Neural cell (in vitro differentiated cells): Measurements from ENCODE around the gene TDRD3. TPM values are rescaled to one million over a fixed set of nuclear protein-coding genes. Genes with fewer than 3 reads are reported as not detected.

Experiments used
- H2AFZ ChIP-seq: fragments of 200-600, 300-800 bp; sonication (generic), shearing (Covaris generic); 2 replicates; pipeline ENCODE4 v1.6.0; 2014; ENCODE audit warnings: low read depth, mild to moderate bottlenecking, antibody characterized with exemption, low read length, moderate library complexity
- H3F3A ChIP-seq: fragments of 200-600 bp; shearing (Covaris generic); 2 replicates; pipeline ENCODE4 v1.6.1; 2016; ENCODE audit warnings: mild to moderate bottlenecking, moderate library complexity, mixed read lengths, antibody characterized with exemption, low read length; ENCODE audit not compliant: insufficient read depth, poor library complexity, severe bottlenecking
- H3K27ac ChIP-seq: fragments of 200-600, 300-800 bp; sonication (generic), shearing (Covaris generic); 2 replicates; pipeline ENCODE4 v1.5.1; 2014; ENCODE audit warnings: mild to moderate bottlenecking, low read length, moderate library complexity
- H3K27me3 ChIP-seq: fragments of 300-800, 200-600 bp; sonication (generic), shearing (Covaris generic); 2 replicates; pipeline ENCODE4 v1.6.0; 2014; ENCODE audit warnings: mild to moderate bottlenecking, low read depth, low read length, moderate library complexity; ENCODE audit not compliant: insufficient read depth
- H3K36me3 ChIP-seq: fragments of 300-800, 200-600 bp; sonication (generic), shearing (Covaris generic); 2 replicates; pipeline ENCODE4 v1.5.1; 2014; ENCODE audit warnings: mild to moderate bottlenecking, antibody characterized with exemption, low read length, moderate library complexity; ENCODE audit not compliant: insufficient read depth
- H3K4me2 ChIP-seq: fragments of 300-800, 200-600 bp; sonication (generic), shearing (Covaris generic); 2 replicates; pipeline ENCODE4 v1.6.0; 2014; ENCODE audit warnings: mild to moderate bottlenecking, low read length
- H3K4me3 ChIP-seq: fragments of 300-800, 200-600 bp; sonication (generic), shearing (Covaris generic); 2 replicates; pipeline ENCODE4 v1.5.1; 2014; ENCODE audit warnings: mild to moderate bottlenecking, low read length, moderate library complexity
- H3K79me2 ChIP-seq: fragments of 200-600 bp; shearing (Covaris generic); replicated peaks from 2 replicates; pipeline ENCODE4 v1.6.0; 2014; ENCODE audit warnings: mild to moderate bottlenecking, low read length, moderate library complexity; ENCODE audit not compliant: insufficient read depth
- H3K9ac ChIP-seq: fragments of 300-800, 200-600 bp; sonication (generic), shearing (Covaris generic); 2 replicates; pipeline ENCODE4 v1.6.1; 2016; ENCODE audit warnings: mild to moderate bottlenecking, low read length, mixed read lengths
- H3K9me2 ChIP-seq: fragments of 200-600 bp; shearing (Covaris generic); 2 replicates; pipeline ENCODE4 v1.6.1; 2016; ENCODE audit warnings: mild to moderate bottlenecking, low read length, mixed read lengths; ENCODE audit not compliant: insufficient read depth
- H3K9me3 ChIP-seq: fragments of 200-600, 300-800 bp; sonication (generic), shearing (Covaris generic); 2 replicates; pipeline ENCODE4 v1.6.1; 2016; ENCODE audit warnings: mild to moderate bottlenecking, mixed run types, low read length, moderate library complexity, mixed read lengths
- H4K20me1 ChIP-seq: fragments of 200-600 bp; shearing (Covaris generic); 2 replicates; pipeline ENCODE4 v1.6.1; 2016; ENCODE audit warnings: mild to moderate bottlenecking, mixed run types; ENCODE audit not compliant: insufficient read depth
- EP300 ChIP-seq: fragments of 450-650 bp; conservative IDR thresholded peaks from 2 replicates; pipeline ENCODE4 v1.6.1; 2014; ENCODE audit warnings: antibody characterized with exemption, mild to moderate bottlenecking, moderate library complexity; ENCODE audit not compliant: poor library complexity, severe bottlenecking
- EZH2 ChIP-seq: fragments of 200-600, 300-800 bp; shearing (Covaris generic), sonication (generic); IDR thresholded peaks from 2 replicates; pipeline ENCODE4 v1.6.1; 2014; ENCODE audit warnings: antibody characterized with exemption, low read length, borderline replicate concordance, mild to moderate bottlenecking; ENCODE audit not compliant: insufficient read depth, poor library complexity, severe bottlenecking
- MXI1 ChIP-seq: fragments of 450-650 bp; conservative IDR thresholded peaks from 2 replicates; pipeline ENCODE4 v1.6.1; 2014; ENCODE audit warnings: antibody characterized with exemption, mild to moderate bottlenecking; ENCODE audit not compliant: poor library complexity, severe bottlenecking
- POLR2AphosphoS5 ChIP-seq: IDR thresholded peaks from 2 replicates; pipeline ENCODE4 v1.6.1; 2012
- RAD21 ChIP-seq: fragments of 450-650 bp; conservative IDR thresholded peaks from 2 replicates; pipeline ENCODE4 v1.6.1; 2014; ENCODE audit warnings: antibody characterized with exemption, mild to moderate bottlenecking, moderate library complexity
- SMC3 ChIP-seq: fragments of 450-650 bp; conservative IDR thresholded peaks from 2 replicates; pipeline ENCODE4 v1.6.1; 2014; ENCODE audit warnings: antibody characterized with exemption, mild to moderate bottlenecking, moderate library complexity; ENCODE audit not compliant: poor library complexity
- TAF1 ChIP-seq: IDR thresholded peaks from 2 replicates; pipeline ENCODE4 v1.6.1; 2012; ENCODE audit warnings: low read depth
- polyA plus RNA-seq: library from polyadenylated mRNA; depleted of rRNA; stranded (reverse); fragments of >200 nt; gene quantifications from 2 replicates; pipeline ENCODE4 v1.2.3, GENCODE V29; 2014
- TF ChIP-seq, protein P1 (sequence below): fragments of 450-650 bp; IDR thresholded peaks from 2 replicates; pipeline ENCODE4 v1.5.1; 2014; ENCODE audit warnings: antibody characterized with exemption, mild to moderate bottlenecking, moderate library complexity; ENCODE audit not compliant: poor library complexity, severe bottlenecking
- TF ChIP-seq, protein P2 (sequence below): IDR thresholded peaks from 2 replicates; pipeline ENCODE4 v1.6.1; 2012; ENCODE audit warnings: borderline replicate concordance

The TDRD3 gene
- polyA plus RNA-seq, 1 donor from 2014 or later = 10.0 TPM

GRCh38 chr13:60482012-60482411, 85.0 kb downstream of the TDRD3 start:
- H3K27ac ChIP-seq = no peak overlapping the region
- no peaks in the 10 kb centered on the region for H3K36me3 ChIP-seq
- no peak overlapping the region for H3K4me2 ChIP-seq
- no peaks in the 10 kb centered on the region for H3F3A ChIP-seq
- no peaks in the 10 kb centered on the region for H3K79me2 ChIP-seq
- no peaks in the 10 kb centered on the region for H4K20me1 ChIP-seq
- H3K9me3 ChIP-seq = no peaks in the 10 kb centered on the region
- H3K9me2 ChIP-seq = no peaks in the 10 kb centered on the region
- TF ChIP-seq EZH2 = no peak
- TF ChIP-seq MXI1 = no peak
- TF ChIP-seq, protein P1, sequence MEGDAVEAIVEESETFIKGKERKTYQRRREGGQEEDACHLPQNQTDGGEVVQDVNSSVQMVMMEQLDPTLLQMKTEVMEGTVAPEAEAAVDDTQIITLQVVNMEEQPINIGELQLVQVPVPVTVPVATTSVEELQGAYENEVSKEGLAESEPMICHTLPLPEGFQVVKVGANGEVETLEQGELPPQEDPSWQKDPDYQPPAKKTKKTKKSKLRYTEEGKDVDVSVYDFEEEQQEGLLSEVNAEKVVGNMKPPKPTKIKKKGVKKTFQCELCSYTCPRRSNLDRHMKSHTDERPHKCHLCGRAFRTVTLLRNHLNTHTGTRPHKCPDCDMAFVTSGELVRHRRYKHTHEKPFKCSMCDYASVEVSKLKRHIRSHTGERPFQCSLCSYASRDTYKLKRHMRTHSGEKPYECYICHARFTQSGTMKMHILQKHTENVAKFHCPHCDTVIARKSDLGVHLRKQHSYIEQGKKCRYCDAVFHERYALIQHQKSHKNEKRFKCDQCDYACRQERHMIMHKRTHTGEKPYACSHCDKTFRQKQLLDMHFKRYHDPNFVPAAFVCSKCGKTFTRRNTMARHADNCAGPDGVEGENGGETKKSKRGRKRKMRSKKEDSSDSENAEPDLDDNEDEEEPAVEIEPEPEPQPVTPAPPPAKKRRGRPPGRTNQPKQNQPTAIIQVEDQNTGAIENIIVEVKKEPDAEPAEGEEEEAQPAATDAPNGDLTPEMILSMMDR = no peak
- TF ChIP-seq SMC3 = no peak
- TF ChIP-seq POLR2AphosphoS5 = no peak
- no peak for TF ChIP-seq RAD21
- no peak overlapping the region for H3K4me3 ChIP-seq
- no peak overlapping the region for H2AFZ ChIP-seq
- H3K27me3 ChIP-seq = no peaks in the 10 kb centered on the region
- H3K9ac ChIP-seq = no peak overlapping the region

- Histone ChIP-seq H3K27ac (no peak overlapping the region), H3K9ac (no peak overlapping the region), H3K4me3 (no peak overlapping the region), H2AFZ (no peak overlapping the region), H3K79me2 (no peaks in the 10 kb centered on the region), H3K9me3 (no peaks in the 10 kb centered on the region), H3K9me2 (no peaks in the 10 kb centered on the region), H3K36me3 (no peaks in the 10 kb centered on the region), H3K4me2 (no peak overlapping the region), H4K20me1 (no peaks in the 10 kb centered on the region), H3F3A (no peaks in the 10 kb centered on the region), H3K27me3 (no peaks in the 10 kb centered on the region)
- TF ChIP-seq, protein P2, sequence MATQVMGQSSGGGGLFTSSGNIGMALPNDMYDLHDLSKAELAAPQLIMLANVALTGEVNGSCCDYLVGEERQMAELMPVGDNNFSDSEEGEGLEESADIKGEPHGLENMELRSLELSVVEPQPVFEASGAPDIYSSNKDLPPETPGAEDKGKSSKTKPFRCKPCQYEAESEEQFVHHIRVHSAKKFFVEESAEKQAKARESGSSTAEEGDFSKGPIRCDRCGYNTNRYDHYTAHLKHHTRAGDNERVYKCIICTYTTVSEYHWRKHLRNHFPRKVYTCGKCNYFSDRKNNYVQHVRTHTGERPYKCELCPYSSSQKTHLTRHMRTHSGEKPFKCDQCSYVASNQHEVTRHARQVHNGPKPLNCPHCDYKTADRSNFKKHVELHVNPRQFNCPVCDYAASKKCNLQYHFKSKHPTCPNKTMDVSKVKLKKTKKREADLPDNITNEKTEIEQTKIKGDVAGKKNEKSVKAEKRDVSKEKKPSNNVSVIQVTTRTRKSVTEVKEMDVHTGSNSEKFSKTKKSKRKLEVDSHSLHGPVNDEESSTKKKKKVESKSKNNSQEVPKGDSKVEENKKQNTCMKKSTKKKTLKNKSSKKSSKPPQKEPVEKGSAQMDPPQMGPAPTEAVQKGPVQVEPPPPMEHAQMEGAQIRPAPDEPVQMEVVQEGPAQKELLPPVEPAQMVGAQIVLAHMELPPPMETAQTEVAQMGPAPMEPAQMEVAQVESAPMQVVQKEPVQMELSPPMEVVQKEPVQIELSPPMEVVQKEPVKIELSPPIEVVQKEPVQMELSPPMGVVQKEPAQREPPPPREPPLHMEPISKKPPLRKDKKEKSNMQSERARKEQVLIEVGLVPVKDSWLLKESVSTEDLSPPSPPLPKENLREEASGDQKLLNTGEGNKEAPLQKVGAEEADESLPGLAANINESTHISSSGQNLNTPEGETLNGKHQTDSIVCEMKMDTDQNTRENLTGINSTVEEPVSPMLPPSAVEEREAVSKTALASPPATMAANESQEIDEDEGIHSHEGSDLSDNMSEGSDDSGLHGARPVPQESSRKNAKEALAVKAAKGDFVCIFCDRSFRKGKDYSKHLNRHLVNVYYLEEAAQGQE = no peak
- TF ChIP-seq EZH2 (no peak), RAD21 (no peak), EP300 (no peak)
Measured at GRCh38 chr13:60484865-60485264, 87.8 kb downstream of the TDRD3 start.

DNA sequence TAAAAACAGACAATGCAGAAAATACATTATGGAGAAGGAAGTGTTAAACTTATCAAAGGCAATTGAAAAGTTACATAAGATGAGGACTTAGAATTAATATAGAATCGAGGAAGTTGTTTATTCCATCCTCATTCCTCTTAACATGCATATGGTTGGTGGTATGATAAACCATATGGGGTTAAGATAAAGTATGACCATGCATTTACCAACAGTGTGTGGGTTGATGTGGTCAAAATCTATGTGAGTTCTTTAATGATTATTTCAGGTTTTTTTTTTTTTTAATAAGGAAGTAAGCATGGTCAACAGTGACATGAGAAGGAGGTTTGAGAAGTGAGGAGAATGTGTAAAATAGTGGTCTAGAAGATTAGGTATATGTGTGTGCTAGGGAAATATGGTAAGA, 94.5 kb downstream of the TDRD3 start:
- no peak for TF ChIP-seq SMC3
- TF ChIP-seq RAD21 = no peak
- TF ChIP-seq, protein P1 = no peak
- TF ChIP-seq TAF1 = no peak
- no peak for TF ChIP-seq EZH2
- TF ChIP-seq, protein P2 = no peak
- TF ChIP-seq EP300 = no peak
- TF ChIP-seq POLR2AphosphoS5 = no peak
- TF ChIP-seq MXI1 = no peak
- Histone ChIP-seq H3F3A (no peaks in the 10 kb centered on the region), H2AFZ (no peak overlapping the region), H3K4me2 (no peak overlapping the region), H4K20me1 (no peaks in the 10 kb centered on the region), H3K4me3 (no peak overlapping the region), H3K9ac (no peak overlapping the region), H3K9me3 (no peaks in the 10 kb centered on the region), H3K9me2 (no peaks in the 10 kb centered on the region), H3K27me3 (no peaks in the 10 kb centered on the region), H3K27ac (no peak overlapping the region), H3K36me3 (no peaks in the 10 kb centered on the region), H3K79me2 (no peaks in the 10 kb centered on the region)
